Stimulated activated CD4-positive, alpha-beta T cell treated with anti-CD3 and anti-CD28 coated beads, Interleukin-12 subunit alpha, Interleukin-12 subunit beta, amount 100 ng/mL, for 4 hours (primary cell): ENCODE measurements around the gene ARHGAP26.

ENCODE experiments used
- DNase-seq: peaks from one replicate; pipeline ENCODE4 v3.0.0-alpha.2; 2020

Gene ARHGAP26

GRCh38 chr5:143151056-143151700, 381.0 kb downstream of the ARHGAP26 start:
- no peak for DNase-seq

GRCh38 chr5:143152445-143152844, 382.3 kb downstream of the ARHGAP26 start:
- no peak for DNase-seq

GRCh38 chr5:143153332-143154119, 383.3 kb downstream of the ARHGAP26 start:
- no peak for DNase-seq

GRCh38 chr5:143154510-143155370, 384.6 kb downstream of the ARHGAP26 start:
- no peak for DNase-seq

GRCh38 chr5:143155455-143155854, 385.3 kb downstream of the ARHGAP26 start:
- DNase-seq = no peak

GRCh38 chr5:143156086-143156485, 385.9 kb downstream of the ARHGAP26 start:
- DNase-seq = no peak

GRCh38 chr5:143156572-143156971, 386.4 kb downstream of the ARHGAP26 start:
- DNase-seq = no peak

- DNase-seq = no peak
Measured at GRCh38 chr5:143159031-143159430, 388.9 kb downstream of the ARHGAP26 start.

- no peak for DNase-seq
Measured at GRCh38 chr5:143161885-143162540, 391.8 kb downstream of the ARHGAP26 start.

GRCh38 chr5:143162810-143163209, 392.6 kb downstream of the ARHGAP26 start:
- DNase-seq = no peak

- DNase-seq = no peak
Measured at GRCh38 chr5:143164557-143164956, 394.4 kb downstream of the ARHGAP26 start.

- no peak for DNase-seq
Measured at GRCh38 chr5:143165049-143165880, 395.1 kb downstream of the ARHGAP26 start.

GRCh38 chr5:143166090-143166489, 395.9 kb downstream of the ARHGAP26 start:
- DNase-seq = no peak

- DNase-seq = no peak
Measured at GRCh38 chr5:143166661-143167420, 396.7 kb downstream of the ARHGAP26 start.

- DNase-seq = no peak
Measured at GRCh38 chr5:143168171-143168741, 398.1 kb downstream of the ARHGAP26 start.

- DNase-seq = no peak
Measured at GRCh38 chr5:143168921-143169810, 399.0 kb downstream of the ARHGAP26 start.

GRCh38 chr5:143170104-143170503, 399.9 kb downstream of the ARHGAP26 start:
- DNase-seq = no peak

- DNase-seq = no peak
Measured at GRCh38 chr5:143170977-143171376, 400.8 kb downstream of the ARHGAP26 start.

- no peak for DNase-seq
Measured at GRCh38 chr5:143172739-143173138, 402.6 kb downstream of the ARHGAP26 start.
